ENCODE data around the gene SC5D.
A peak's percentile ranks its signal among the peaks of the same experiment; 100 is the strongest.

Gene SC5D

GRCh38 chr11:121293288-121293594 lies 670 bp downstream of the SC5D start:
- DNase-seq: no peak

GRCh38 chr11:121295246-121296029 lies 2.9 kb downstream of the SC5D start:
- no peak for DNase-seq

GRCh38 chr11:121297872-121298271 lies 5.3 kb downstream of the SC5D start:
- no peak for DNase-seq

GRCh38 chr11:121298774-121299173 lies 6.2 kb downstream of the SC5D start:
- no peak for DNase-seq

GRCh38 chr11:121299417-121299816 lies 6.8 kb downstream of the SC5D start:
- DNase-seq: no peak

- DNase-seq: no peak
Observed at GRCh38 chr11:121300313-121300971, 7.9 kb downstream of the SC5D start.

GRCh38 chr11:121300972-121301699 lies 8.6 kb downstream of the SC5D start:
- DNase-seq: no peak

- DNase-seq: no peak
Observed at GRCh38 chr11:121304759-121305158, 12.2 kb downstream of the SC5D start.

- DNase-seq: no peak
Observed at GRCh38 chr11:121308816-121309215, 16.2 kb downstream of the SC5D start.

GRCh38 chr11:121309688-121310087 lies 17.1 kb downstream of the SC5D start:
- no peak for DNase-seq

GRCh38 chr11:121310908-121311307 lies 18.3 kb downstream of the SC5D start:
- DNase-seq: no peak

- no peak for DNase-seq
Observed at GRCh38 chr11:121311373-121311772, 18.8 kb downstream of the SC5D start.

- DNase-seq: no peak
Observed at GRCh38 chr11:121312483-121312882, 19.9 kb downstream of the SC5D start.

- peak; percentile 63 for DNase-seq
Observed at GRCh38 chr11:121318848-121319834, 26.6 kb downstream of the SC5D start.

- DNase-seq: peak; percentile 51
Observed at GRCh38 chr11:121321614-121322243, 29.2 kb downstream of the SC5D start.

- no peak for DNase-seq
Observed at GRCh38 chr11:121323046-121323607, 30.6 kb downstream of the SC5D start.

- no peak for DNase-seq
Observed at GRCh38 chr11:121326230-121326629, 33.7 kb downstream of the SC5D start.

- DNase-seq: no peak
Observed at GRCh38 chr11:121327553-121327952, 35.0 kb downstream of the SC5D start.

- DNase-seq: peak; percentile 48
Observed at GRCh38 chr11:121328176-121328966, 35.8 kb downstream of the SC5D start.

- DNase-seq: peak; percentile 32
Observed at GRCh38 chr11:121328967-121329679, 36.6 kb downstream of the SC5D start.
